WTC11 (cell line): ENCODE data around the gene ANKRD50. TPM values are rescaled to one million over a fixed set of nuclear protein-coding genes. Genes with fewer than 3 reads are reported as not detected.

ENCODE experiments used
- ATAC-seq: fragments of 200-7000 bp; cut with Tn5 transposase; 2 replicates; pipeline ENCODE4 v1.10.0; 2021; ENCODE audit warnings: mild to moderate bottlenecking, moderate library complexity
- CTCF ChIA-PET: fragments of 300-600 bp; sonication (Branson Sonifier 250); formaldehyde crosslinking; loops from one replicate; lab custom pipeline; 2021; ENCODE audit warnings: antibody characterized with exemption; lab: Charles Lee
- POLR2A ChIA-PET: fragments of 350-600 bp; sonication (Branson Sonifier 250); formaldehyde crosslinking; loops from one replicate; lab custom pipeline; 2021; ENCODE audit warnings: antibody characterized with exemption; lab: Charles Lee
- DNase-seq: peaks from one replicate; pipeline ENCODE4 v3.0.0; 2021; ENCODE audit warnings: low spot score
- H3K27ac Mint-ChIP-seq: 2 replicates; pipeline ENCODE4 v1.8.0; 2021; ENCODE audit warnings: mixed read lengths
- H3K27me3 Mint-ChIP-seq: 2 replicates; pipeline ENCODE4 v1.8.0; 2021; ENCODE audit warnings: low read depth, mild to moderate bottlenecking, moderate library complexity, mixed read lengths
- H3K36me3 Mint-ChIP-seq: 2 replicates; pipeline ENCODE4 v1.8.0; 2021; ENCODE audit warnings: mixed read lengths
- H3K4me1 Mint-ChIP-seq: 2 replicates; pipeline ENCODE4 v1.8.0; 2022; ENCODE audit warnings: mixed read lengths
- H3K4me3 Mint-ChIP-seq: 2 replicates; pipeline ENCODE4 v1.8.0; 2021; ENCODE audit warnings: mild to moderate bottlenecking, moderate library complexity, mixed read lengths
- H3K9me3 Mint-ChIP-seq: 2 replicates; pipeline ENCODE4 v1.8.0; 2021; ENCODE audit warnings: mixed read lengths
- CREM ChIP-seq: sonication (generic); formaldehyde crosslinking; IDR thresholded peaks from 2 replicates; pipeline ENCODE4 v1.8.1; 2022; ENCODE audit warnings: mild to moderate bottlenecking, missing genetic modification reagents, moderate library complexity
- ELF4 ChIP-seq: sonication (generic); formaldehyde crosslinking; IDR thresholded peaks from 2 replicates; pipeline ENCODE4 v1.8.1; 2022; ENCODE audit warnings: low read depth, mild to moderate bottlenecking, moderate library complexity, missing genetic modification reagents
- ETV6 ChIP-seq: sonication (generic); formaldehyde crosslinking; IDR thresholded peaks from 2 replicates; pipeline ENCODE4 v1.8.1; 2022; ENCODE audit warnings: mild to moderate bottlenecking, missing genetic modification reagents
- FOXP1 ChIP-seq: sonication (generic); formaldehyde crosslinking; IDR thresholded peaks from 2 replicates; pipeline ENCODE4 v1.8.0; 2022; ENCODE audit warnings: missing genetic modification reagents, mild to moderate bottlenecking, moderate library complexity, borderline replicate concordance
- IRF2 ChIP-seq: sonication (generic); formaldehyde crosslinking; IDR thresholded peaks from 2 replicates; pipeline ENCODE4 v1.8.0; 2022; ENCODE audit warnings: low read depth, missing genetic modification reagents, borderline replicate concordance
- KAT7 ChIP-seq: sonication (generic); formaldehyde crosslinking; IDR thresholded peaks from 2 replicates; pipeline ENCODE4 v1.8.1; 2023; ENCODE audit warnings: missing genetic modification reagents, mild to moderate bottlenecking, borderline replicate concordance
- NFYB ChIP-seq: sonication (generic); formaldehyde crosslinking; conservative IDR thresholded peaks from 2 replicates; pipeline ENCODE4 v1.8.0; 2022; ENCODE audit warnings: low read depth, missing genetic modification reagents
- NR3C1 ChIP-seq: sonication (generic); formaldehyde crosslinking; conservative IDR thresholded peaks from 2 replicates; pipeline ENCODE4 v1.8.1; 2023; ENCODE audit warnings: low read depth, mild to moderate bottlenecking, missing genetic modification reagents
- RELA ChIP-seq: sonication (generic); formaldehyde crosslinking; IDR thresholded peaks from 2 replicates; pipeline ENCODE4 v1.8.1; 2022; ENCODE audit warnings: missing genetic modification reagents, mild to moderate bottlenecking, borderline replicate concordance
- SMAD4 ChIP-seq: sonication (generic); formaldehyde crosslinking; IDR thresholded peaks from 2 replicates; pipeline ENCODE4 v1.8.0; 2022; ENCODE audit warnings: mild to moderate bottlenecking, missing genetic modification reagents
- TCF7 ChIP-seq: sonication (generic); formaldehyde crosslinking; IDR thresholded peaks from 2 replicates; pipeline ENCODE4 v1.8.0; 2022; ENCODE audit warnings: mild to moderate bottlenecking, low read depth, missing genetic modification reagents, moderate library complexity
- ZNF232 ChIP-seq: sonication (generic); formaldehyde crosslinking; IDR thresholded peaks from 2 replicates; pipeline ENCODE4 v1.8.0; 2022; ENCODE audit warnings: mild to moderate bottlenecking, missing genetic modification reagents
- ZNF263 ChIP-seq: sonication (generic); formaldehyde crosslinking; IDR thresholded peaks from 2 replicates; pipeline ENCODE4 v1.8.1; 2022; ENCODE audit warnings: low read depth, mild to moderate bottlenecking, moderate library complexity, missing genetic modification reagents
- ZNF317 ChIP-seq: sonication (generic); formaldehyde crosslinking; IDR thresholded peaks from 2 replicates; pipeline ENCODE4 v1.8.1; 2023; ENCODE audit warnings: low read depth, mild to moderate bottlenecking, moderate library complexity, missing genetic modification reagents, borderline replicate concordance
- total RNA-seq: library from RNA; stranded (reverse); gene quantifications from 3 replicates; pipeline ENCODE4 v1.2.3, GENCODE V29; 2021
- TF ChIP-seq, protein P1 (sequence below): sonication (generic); formaldehyde crosslinking; IDR thresholded peaks from 2 replicates; pipeline ENCODE4 v1.8.0; 2023; ENCODE audit warnings: mild to moderate bottlenecking, missing genetic modification reagents
- TF ChIP-seq, protein P2 (sequence below): sonication (generic); formaldehyde crosslinking; IDR thresholded peaks from 2 replicates; pipeline ENCODE4 v1.8.1; 2022; ENCODE audit warnings: mild to moderate bottlenecking, moderate library complexity, missing genetic modification reagents
- TF ChIP-seq, protein P3 (sequence below): fragments of 250-450 bp; sonication (Bioruptor Pico); IDR thresholded peaks from 2 replicates; pipeline ENCODE4 v1.9.0; 2021; ENCODE audit warnings: mild to moderate bottlenecking
- TF ChIP-seq, protein P4 (sequence below): sonication (generic); formaldehyde crosslinking; conservative IDR thresholded peaks from 2 replicates; pipeline ENCODE4 v1.8.1; 2022; ENCODE audit warnings: mild to moderate bottlenecking, missing genetic modification reagents

Gene ANKRD50
- total RNA-seq, 1 experiment from 2014 or later: 18.4 TPM

DNA sequence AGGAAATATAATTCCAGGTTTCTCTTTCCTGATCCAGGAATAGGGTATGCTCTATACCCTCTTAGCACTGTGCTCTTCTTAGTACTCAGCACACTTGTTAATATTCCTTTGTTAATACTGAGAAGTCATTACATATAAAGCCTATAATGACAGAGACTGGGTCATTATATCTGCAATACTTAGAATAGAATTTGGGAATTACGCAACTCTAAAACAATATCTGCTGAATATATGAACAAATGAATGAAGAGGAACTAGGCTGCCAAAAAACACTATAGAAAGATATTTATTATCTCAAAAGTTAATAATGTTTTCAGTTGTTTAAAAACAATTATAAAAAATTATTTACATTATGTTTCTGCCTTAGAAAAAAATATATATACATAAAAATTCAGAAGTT is 36.4 kb upstream of the ANKRD50 start:
- Mint-ChIP-seq H3K27me3 (peaks cover 3% of the 10 kb centered on the region; the same call in 1 of the 2 replicates), H3K9me3 (peaks cover 3% of the 10 kb centered on the region; the same call in 1 of the 2 replicates), H3K36me3 (no peaks in the 10 kb centered on the region)
- DNase-seq (no peak), ATAC-seq (no peak)
- POLR2A ChIA-PET: no interaction called here
- TF ChIP-seq RELA (CRISPR knock-in tag): no peak
- TF ChIP-seq, protein P1, sequence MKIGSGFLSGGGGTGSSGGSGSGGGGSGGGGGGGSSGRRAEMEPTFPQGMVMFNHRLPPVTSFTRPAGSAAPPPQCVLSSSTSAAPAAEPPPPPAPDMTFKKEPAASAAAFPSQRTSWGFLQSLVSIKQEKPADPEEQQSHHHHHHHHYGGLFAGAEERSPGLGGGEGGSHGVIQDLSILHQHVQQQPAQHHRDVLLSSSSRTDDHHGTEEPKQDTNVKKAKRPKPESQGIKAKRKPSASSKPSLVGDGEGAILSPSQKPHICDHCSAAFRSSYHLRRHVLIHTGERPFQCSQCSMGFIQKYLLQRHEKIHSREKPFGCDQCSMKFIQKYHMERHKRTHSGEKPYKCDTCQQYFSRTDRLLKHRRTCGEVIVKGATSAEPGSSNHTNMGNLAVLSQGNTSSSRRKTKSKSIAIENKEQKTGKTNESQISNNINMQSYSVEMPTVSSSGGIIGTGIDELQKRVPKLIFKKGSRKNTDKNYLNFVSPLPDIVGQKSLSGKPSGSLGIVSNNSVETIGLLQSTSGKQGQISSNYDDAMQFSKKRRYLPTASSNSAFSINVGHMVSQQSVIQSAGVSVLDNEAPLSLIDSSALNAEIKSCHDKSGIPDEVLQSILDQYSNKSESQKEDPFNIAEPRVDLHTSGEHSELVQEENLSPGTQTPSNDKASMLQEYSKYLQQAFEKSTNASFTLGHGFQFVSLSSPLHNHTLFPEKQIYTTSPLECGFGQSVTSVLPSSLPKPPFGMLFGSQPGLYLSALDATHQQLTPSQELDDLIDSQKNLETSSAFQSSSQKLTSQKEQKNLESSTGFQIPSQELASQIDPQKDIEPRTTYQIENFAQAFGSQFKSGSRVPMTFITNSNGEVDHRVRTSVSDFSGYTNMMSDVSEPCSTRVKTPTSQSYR (CRISPR knock-in tag): no peak
- TF ChIP-seq, protein P2, sequence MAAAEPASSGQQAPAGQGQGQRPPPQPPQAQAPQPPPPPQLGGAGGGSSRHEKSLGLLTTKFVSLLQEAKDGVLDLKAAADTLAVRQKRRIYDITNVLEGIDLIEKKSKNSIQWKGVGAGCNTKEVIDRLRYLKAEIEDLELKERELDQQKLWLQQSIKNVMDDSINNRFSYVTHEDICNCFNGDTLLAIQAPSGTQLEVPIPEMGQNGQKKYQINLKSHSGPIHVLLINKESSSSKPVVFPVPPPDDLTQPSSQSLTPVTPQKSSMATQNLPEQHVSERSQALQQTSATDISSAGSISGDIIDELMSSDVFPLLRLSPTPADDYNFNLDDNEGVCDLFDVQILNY (CRISPR knock-in tag): no peak
- TF ChIP-seq KAT7: no peak
- TF ChIP-seq NR3C1 (CRISPR knock-in tag): no peak
- no peak for TF ChIP-seq IRF2 (CRISPR knock-in tag)
- TF ChIP-seq, protein P3, sequence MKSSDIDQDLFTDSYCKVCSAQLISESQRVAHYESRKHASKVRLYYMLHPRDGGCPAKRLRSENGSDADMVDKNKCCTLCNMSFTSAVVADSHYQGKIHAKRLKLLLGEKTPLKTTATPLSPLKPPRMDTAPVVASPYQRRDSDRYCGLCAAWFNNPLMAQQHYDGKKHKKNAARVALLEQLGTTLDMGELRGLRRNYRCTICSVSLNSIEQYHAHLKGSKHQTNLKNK: no peak
- TF ChIP-seq ZNF263 (CRISPR knock-in tag): no peak
- TF ChIP-seq, all 79 proteins: peak for 0
- CTCF ChIA-PET: no interaction called here
- H3K4me1 Mint-ChIP-seq: no peaks in the 10 kb centered on the region
- no peak overlapping the region for H3K4me3 Mint-ChIP-seq
- no peak overlapping the region for H3K27ac Mint-ChIP-seq

DNA sequence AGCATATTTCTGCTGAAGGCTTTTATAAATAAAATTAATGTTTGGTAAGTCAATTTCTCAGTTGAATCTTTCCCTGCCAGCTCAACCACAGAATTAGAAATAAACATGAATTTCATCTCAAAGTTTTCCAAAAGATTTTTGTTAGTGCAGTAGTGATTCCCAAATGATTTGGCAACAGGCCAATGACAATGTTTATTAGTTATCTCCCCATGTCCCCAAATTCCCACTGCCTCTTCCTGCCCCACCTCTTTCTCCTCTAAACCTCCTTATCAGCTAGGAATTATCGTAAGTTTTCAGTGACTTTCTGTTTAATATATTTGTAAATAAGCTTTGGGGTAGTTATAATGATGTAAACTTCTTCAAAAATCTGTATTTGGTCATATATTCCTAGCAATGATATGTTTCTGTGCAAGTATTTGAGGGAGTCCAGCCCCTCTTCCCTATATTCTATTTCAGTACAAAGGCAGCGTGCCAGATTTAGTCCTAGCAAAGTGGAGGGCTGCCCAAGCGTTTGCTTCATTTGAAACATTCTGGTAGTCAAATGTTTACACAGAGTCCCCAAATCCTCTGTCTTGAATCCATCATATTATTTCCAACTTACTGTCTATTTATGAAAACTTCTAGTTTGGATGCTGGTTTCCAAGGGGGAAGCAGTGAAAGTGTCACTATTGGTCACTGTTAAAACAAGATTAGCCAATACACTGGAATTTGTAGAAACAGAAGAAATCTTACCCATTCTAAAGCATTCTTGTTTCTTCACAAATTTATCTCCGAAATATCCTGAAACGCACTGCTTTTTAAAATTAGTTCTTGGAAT is 33.7 kb upstream of the ANKRD50 start:
- TF ChIP-seq ZNF232 (CRISPR knock-in tag) (no peak), SMAD4 (CRISPR knock-in tag) (no peak), CREM (no peak), NFYB (CRISPR knock-in tag) (no peak), ZNF317 (CRISPR knock-in tag) (no peak), ETV6 (CRISPR knock-in tag) (no peak), TCF7 (CRISPR knock-in tag) (no peak), FOXP1 (CRISPR knock-in tag) (no peak), ELF4 (CRISPR knock-in tag) (no peak), ZNF263 (CRISPR knock-in tag) (no peak)
- TF ChIP-seq, protein P4, sequence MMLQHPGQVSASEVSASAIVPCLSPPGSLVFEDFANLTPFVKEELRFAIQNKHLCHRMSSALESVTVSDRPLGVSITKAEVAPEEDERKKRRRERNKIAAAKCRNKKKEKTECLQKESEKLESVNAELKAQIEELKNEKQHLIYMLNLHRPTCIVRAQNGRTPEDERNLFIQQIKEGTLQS (CRISPR knock-in tag): no peak
- TF ChIP-seq, protein P1 (CRISPR knock-in tag): no peak

More for the DNA sequence above, 33.7 kb upstream of the ANKRD50 start:
- Mint-ChIP-seq H3K9me3 (peaks cover 3% of the 10 kb centered on the region; the same call in 1 of the 2 replicates), H3K27me3 (no peaks in the 10 kb centered on the region), H3K27ac (no peak overlapping the region), H3K4me3 (no peak overlapping the region), H3K36me3 (no peaks in the 10 kb centered on the region), H3K4me1 (peaks cover 9% of the 10 kb centered on the region)
- DNase-seq (no peak), ATAC-seq (no peak)
- POLR2A ChIA-PET: no interaction called here
- CTCF ChIA-PET: no interaction called here
